Measurements from ENCODE around the gene TPM2.

The TPM2 gene

GRCh38 chr9:35688558-35689541, 875 bp downstream of the TPM2 start:
- Histone ChIP-seq H3K27ac (no peak overlapping the region), H3K4me1 (peaks cover 8% of the 10 kb centered on the region), H2AFZ (no peak overlapping the region), H3K27me3 (ENCODE audit: control insufficient read depth, insufficient read depth, low read length) (no peaks in the 10 kb centered on the region), H3K79me2 (no peaks in the 10 kb centered on the region), H3K9ac (no peak overlapping the region), H3K4me3 (ENCODE audit: low read depth, low read length) (peak overlapping the region; percentile 14), H3K9me3 (ENCODE audit: control insufficient read depth, low read length) (no peaks in the 10 kb centered on the region), H3K4me2 (ENCODE audit: low read length) (no peak overlapping the region), H3K36me3 (ENCODE audit: control insufficient read depth, insufficient read depth, low read length) (no peaks in the 10 kb centered on the region)
- no peak for TF ChIP-seq CTCF (IDR thresholded peaks at IDR 0.05)

GRCh38 chr9:35687972-35688557, 1.7 kb downstream of the TPM2 start:
- Histone ChIP-seq H3K79me2 (no peaks in the 10 kb centered on the region), H3K9ac (no peak overlapping the region), H3K27me3 (ENCODE audit: control insufficient read depth, insufficient read depth, low read length) (no peaks in the 10 kb centered on the region), H3K4me2 (ENCODE audit: low read length) (no peak overlapping the region), H3K9me3 (ENCODE audit: control insufficient read depth, low read length) (no peaks in the 10 kb centered on the region), H3K4me1 (peaks cover 8% of the 10 kb centered on the region), H3K36me3 (ENCODE audit: control insufficient read depth, insufficient read depth, low read length) (no peaks in the 10 kb centered on the region), H3K27ac (no peak overlapping the region), H3K4me3 (ENCODE audit: low read depth, low read length) (no peak overlapping the region), H2AFZ (no peak overlapping the region)
- no peak for TF ChIP-seq CTCF (IDR thresholded peaks at IDR 0.05)

- Histone ChIP-seq H3K79me2 (no peaks in the 10 kb centered on the region), H3K27me3 (ENCODE audit: control insufficient read depth, insufficient read depth, low read length) (no peaks in the 10 kb centered on the region), H3K4me3 (ENCODE audit: low read depth, low read length) (no peak overlapping the region), H3K36me3 (ENCODE audit: control insufficient read depth, insufficient read depth, low read length) (no peaks in the 10 kb centered on the region), H2AFZ (no peak overlapping the region), H3K9me3 (ENCODE audit: control insufficient read depth, low read length) (no peaks in the 10 kb centered on the region), H3K9ac (no peak overlapping the region), H3K4me2 (ENCODE audit: low read length) (no peak overlapping the region), H3K4me1 (peaks cover 8% of the 10 kb centered on the region), H3K27ac (peak overlapping the region; percentile 70)
- no peak for TF ChIP-seq CTCF (IDR thresholded peaks at IDR 0.05)
Observed at GRCh38 chr9:35687306-35687705, 2.4 kb downstream of the TPM2 start.

- H3K79me2 ChIP-seq = no peaks in the 10 kb centered on the region
- no peak overlapping the region for H3K4me3 ChIP-seq (ENCODE audit: low read depth, low read length)
- no peak overlapping the region for H3K4me2 ChIP-seq (ENCODE audit: low read length)
- peak overlapping the region; percentile 70 for H3K27ac ChIP-seq
- no peak overlapping the region for H3K9ac ChIP-seq
- H3K36me3 ChIP-seq (ENCODE audit: control insufficient read depth, insufficient read depth, low read length) = no peaks in the 10 kb centered on the region
- H3K9me3 ChIP-seq (ENCODE audit: control insufficient read depth, low read length) = no peaks in the 10 kb centered on the region
- peak overlapping the region; percentile 35 for H2AFZ ChIP-seq
- peaks cover 8% of the 10 kb centered on the region for H3K4me1 ChIP-seq
- no peak for TF ChIP-seq CTCF (IDR thresholded peaks at IDR 0.05)
- H3K27me3 ChIP-seq (ENCODE audit: control insufficient read depth, insufficient read depth, low read length) = no peaks in the 10 kb centered on the region
Observed at GRCh38 chr9:35686222-35687203, 3.2 kb downstream of the TPM2 start.
